Lower leg skin (tissue), 3 donors: Measurements from ENCODE around the gene CFD.

Source experiments
- CTCF ChIP-seq, 3 donors: fragments of 450-650 bp; IDR thresholded peaks; one replicate each; pipeline ENCODE4 v1.5.1; 2016; ENCODE audit warnings: antibody characterized with exemption in 3 of 3, mild to moderate bottlenecking in 3 of 3, moderate library complexity in 2 of 3
- POLR2A ChIP-seq, 2 donors: fragments of 450-650 bp; IDR thresholded peaks; one replicate each; pipeline ENCODE4 v1.6.1; 2016 to 2017; ENCODE audit warnings: antibody characterized with exemption in 2 of 2, mild to moderate bottlenecking in 1 of 2, moderate library complexity in 1 of 2

- TF ChIP-seq POLR2A (IDR thresholded peaks at IDR 0.05), result no peak
- TF ChIP-seq CTCF (IDR thresholded peaks at IDR 0.05), result no peak
These were observed 25.2 kb downstream of the CFD start for GRCh38 chr19:884420-885211.
